Keratinocyte (primary cell): ENCODE data around the gene LACTB. TPM values are rescaled to one million over a fixed set of nuclear protein-coding genes. Genes with fewer than 3 reads are reported as not detected.
"Not testable (repeated sequence)": the region's sequence is repeated elsewhere in the genome, so short reads cannot be mapped to it uniquely, and the experiment has no call there.

Experiments
- DNase-seq: peaks from one replicate; pipeline ENCODE4 v3.0.0-alpha.2; 2011; ENCODE audit warnings: low read depth, missing footprints, low spot score
- FAIRE-seq: peaks from 2 replicates; lab custom pipeline; 2011; peaks lifted over from hg19 to GRCh38; lab: Jason Lieb, UNC
- H2AFZ ChIP-seq: 2 replicates; pipeline ENCODE4 v1.6.0; 2012; ENCODE audit warnings: low read length, control low read depth, inconsistent platforms; ENCODE audit not compliant: control insufficient read depth
- H3K27ac ChIP-seq: 2 replicates; pipeline ENCODE4 v1.5.1; 2011; ENCODE audit warnings: low read length; ENCODE audit not compliant: control insufficient read depth, insufficient read depth
- H3K27me3 ChIP-seq: 3 replicates; pipeline ENCODE4 v1.6.0; 2011; ENCODE audit warnings: low read length; ENCODE audit not compliant: control insufficient read depth, insufficient read depth; ENCODE audit errors: extremely low read depth
- H3K36me3 ChIP-seq, 2 experiments: 2 replicates in 1 of 2; 3 replicates in 1 of 2; pipeline ENCODE4 v1.5.1; 2011; ENCODE audit warnings: low read length in 2 of 2, mild to moderate bottlenecking in 1 of 2; ENCODE audit not compliant: control insufficient read depth in 2 of 2, insufficient read depth in 2 of 2; ENCODE audit errors: extremely low read depth in 1 of 2
- H3K4me1 ChIP-seq: 3 replicates; pipeline ENCODE4 v1.5.1; 2011; ENCODE audit warnings: low read length; ENCODE audit not compliant: control insufficient read depth, insufficient read depth; ENCODE audit errors: extremely low read depth
- H3K4me2 ChIP-seq: 3 replicates; pipeline ENCODE4 v1.6.0; 2011; ENCODE audit warnings: low read depth, low read length; ENCODE audit not compliant: control insufficient read depth, insufficient read depth; ENCODE audit errors: extremely low read depth
- H3K4me3 ChIP-seq, 3 experiments: fragments of 200-600 bp in 1 of 3; sonication (generic) in 1 of 3; 2 replicates in 2 of 3; 3 replicates in 1 of 3; pipeline ENCODE4 v1.5.1; 2011 to 2016; ENCODE audit warnings: low read length in 3 of 3, mild to moderate bottlenecking in 3 of 3, control low read depth in 2 of 3, inconsistent platforms in 1 of 3, low read depth in 1 of 3, mixed read lengths in 1 of 3, mixed run types in 1 of 3, moderate library complexity in 1 of 3; ENCODE audit not compliant: control insufficient read depth in 2 of 3, insufficient read depth in 2 of 3; ENCODE audit errors: extremely low read depth in 1 of 3
- H3K79me2 ChIP-seq: 2 replicates; pipeline ENCODE4 v1.6.0; 2012; ENCODE audit warnings: low read length; ENCODE audit not compliant: control insufficient read depth, insufficient read depth
- H3K9ac ChIP-seq: 3 replicates; pipeline ENCODE4 v1.6.0; 2011; ENCODE audit warnings: low read length; ENCODE audit not compliant: control insufficient read depth, insufficient read depth; ENCODE audit errors: extremely low read depth
- H3K9me1 ChIP-seq: 3 replicates; pipeline ENCODE4 v1.6.0; 2011; ENCODE audit warnings: low read length; ENCODE audit not compliant: control insufficient read depth, insufficient read depth; ENCODE audit errors: extremely low read depth
- H3K9me3 ChIP-seq: 2 replicates; pipeline ENCODE4 v1.5.1; 2012; ENCODE audit warnings: low read depth, low read length; ENCODE audit not compliant: control insufficient read depth
- H4K20me1 ChIP-seq: 3 replicates; pipeline ENCODE4 v1.6.0; 2011; ENCODE audit warnings: low read length; ENCODE audit not compliant: control insufficient read depth, insufficient read depth; ENCODE audit errors: extremely low read depth
- EZH2 ChIP-seq: IDR thresholded peaks from one replicate; pipeline ENCODE4 v1.6.1; 2012; ENCODE audit warnings: inconsistent platforms, mild to moderate bottlenecking, low read length, moderate library complexity
- dilution Hi-C: fragments of 300-500 bp; cut with MboI; formaldehyde crosslinking; loops from one replicate; pipeline ENCODE4 v1.7.0; 2020; ENCODE audit warnings: low sequenced_read_pairs; ENCODE audit not compliant: extremely low pct_ligation_motif_present
- polyA plus RNA-seq, 5 experiments: library from polyadenylated mRNA; depleted of rRNA in 3 of 5; stranded (reverse) in 3 of 5; stranded (forward) in 1 of 5; unstranded in 1 of 5; fragments of >200 nt; gene quantifications; 1 replicate in 1 of 5; 2 replicates in 3 of 5; 3 replicates in 1 of 5; pipeline versions ENCODE4 v1.2.1 to v1.2.3, GENCODE V29; 2011 to 2012; ENCODE audit warnings: missing spikeins in 2 of 5, low read depth in 1 of 5, low replicate concordance in 1 of 5
- TF ChIP-seq, protein P1 (sequence below), 3 experiments: IDR thresholded peaks in 1 of 3; conservative IDR thresholded peaks in 1 of 3; optimal IDR thresholded peaks in 1 of 3; 2 replicates in 2 of 3; 3 replicates in 1 of 3; pipeline versions ENCODE3 to v1.5.1; 2011; ENCODE audit warnings: low read length in 3 of 3, mild to moderate bottlenecking in 3 of 3, moderate library complexity in 2 of 3, control low read depth in 1 of 3, inconsistent platforms in 1 of 3; ENCODE audit not compliant: insufficient read depth in 2 of 3; ENCODE audit errors: extremely low read depth in 1 of 3

The LACTB gene
- polyA plus RNA-seq, 1 donor (not counting 4 experiments of a cell fraction or from before 2014, with no cell fraction given), result 27.4 TPM

DNA sequence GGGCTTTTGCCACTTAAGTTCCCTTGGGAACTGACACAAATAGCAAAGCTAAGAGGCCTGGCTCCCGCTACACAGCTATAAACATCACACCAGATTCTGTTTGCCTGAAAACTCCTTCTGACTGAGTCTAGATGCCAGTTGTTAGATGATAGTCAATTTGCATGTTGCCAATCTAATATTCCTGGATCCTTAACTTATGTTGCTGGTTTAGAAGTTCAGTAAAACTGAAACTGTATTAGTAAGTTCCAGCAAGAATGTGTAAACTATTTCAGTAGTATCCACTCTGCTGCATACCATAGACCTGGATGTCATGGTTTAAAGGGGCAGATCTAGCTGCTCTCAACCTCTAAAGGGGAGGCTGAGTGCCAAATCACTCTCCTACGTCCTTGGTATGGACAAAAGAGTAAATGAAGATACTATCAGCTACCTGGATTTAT, 27.1 kb upstream of the LACTB start:
- Histone ChIP-seq H2AFZ (peak overlapping the region; percentile 27), H3K27me3 (no peaks in the 10 kb centered on the region), H3K9ac (no peak overlapping the region), H3K4me2 (no peak overlapping the region), H3K27ac (no peak overlapping the region), H3K9me1 (no peaks in the 10 kb centered on the region), H3K4me1 (peaks cover 3% of the 10 kb centered on the region), H3K36me3 (no peaks in the 10 kb centered on the region), H3K9me3 (no peaks in the 10 kb centered on the region), H3K4me3 (no peak overlapping the region), H3K79me2 (no peaks in the 10 kb centered on the region), H4K20me1 (no peaks in the 10 kb centered on the region)
- dilution Hi-C loops, result no loop called here
- no peak for TF ChIP-seq EZH2
- TF ChIP-seq, protein P1, sequence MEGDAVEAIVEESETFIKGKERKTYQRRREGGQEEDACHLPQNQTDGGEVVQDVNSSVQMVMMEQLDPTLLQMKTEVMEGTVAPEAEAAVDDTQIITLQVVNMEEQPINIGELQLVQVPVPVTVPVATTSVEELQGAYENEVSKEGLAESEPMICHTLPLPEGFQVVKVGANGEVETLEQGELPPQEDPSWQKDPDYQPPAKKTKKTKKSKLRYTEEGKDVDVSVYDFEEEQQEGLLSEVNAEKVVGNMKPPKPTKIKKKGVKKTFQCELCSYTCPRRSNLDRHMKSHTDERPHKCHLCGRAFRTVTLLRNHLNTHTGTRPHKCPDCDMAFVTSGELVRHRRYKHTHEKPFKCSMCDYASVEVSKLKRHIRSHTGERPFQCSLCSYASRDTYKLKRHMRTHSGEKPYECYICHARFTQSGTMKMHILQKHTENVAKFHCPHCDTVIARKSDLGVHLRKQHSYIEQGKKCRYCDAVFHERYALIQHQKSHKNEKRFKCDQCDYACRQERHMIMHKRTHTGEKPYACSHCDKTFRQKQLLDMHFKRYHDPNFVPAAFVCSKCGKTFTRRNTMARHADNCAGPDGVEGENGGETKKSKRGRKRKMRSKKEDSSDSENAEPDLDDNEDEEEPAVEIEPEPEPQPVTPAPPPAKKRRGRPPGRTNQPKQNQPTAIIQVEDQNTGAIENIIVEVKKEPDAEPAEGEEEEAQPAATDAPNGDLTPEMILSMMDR (optimal IDR thresholded peaks at IDR 0.05 in 1 of 3, IDR thresholded peaks at IDR 0.05 in 1 of 3, conservative IDR thresholded peaks at IDR 0.05 in 1 of 3; ENCODE audit: extremely low read depth in 1 of 3, insufficient read depth in 2 of 3, low read length in 3 of 3), result no peak
- DNase-seq (no peak), FAIRE-seq (no peak)

DNA sequence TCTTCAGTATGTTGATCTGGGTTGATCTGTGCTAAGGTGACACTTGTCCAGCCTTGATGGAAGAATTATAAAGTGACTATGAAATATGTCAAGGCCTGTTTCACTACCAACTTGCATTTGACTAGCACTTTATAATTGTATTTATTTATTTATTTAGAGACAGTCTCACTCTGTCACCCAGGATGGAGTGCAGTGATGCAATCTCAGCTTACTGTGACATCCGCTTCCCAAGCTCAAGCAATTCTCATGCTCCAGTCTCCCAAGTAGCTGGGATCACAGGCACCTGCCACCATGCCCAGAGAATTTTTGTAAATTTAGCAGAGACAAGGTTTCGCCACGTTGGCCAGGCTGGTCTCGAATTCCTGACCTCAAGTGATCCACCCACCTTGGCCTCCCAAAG, 25.5 kb upstream of the LACTB start:
- no peak overlapping the region for H3K4me3 ChIP-seq
- H3K27ac ChIP-seq, result no peak overlapping the region
- dilution Hi-C loops, result no loop called here
- no peak overlapping the region for H2AFZ ChIP-seq
- H3K4me2 ChIP-seq, result no peak overlapping the region
- no peaks in the 10 kb centered on the region for H3K79me2 ChIP-seq
- no peak overlapping the region for H3K9ac ChIP-seq
- H4K20me1 ChIP-seq, result no peaks in the 10 kb centered on the region
- FAIRE-seq, result no peak
- peaks cover 3% of the 10 kb centered on the region for H3K4me1 ChIP-seq
- no peaks in the 10 kb centered on the region for H3K9me1 ChIP-seq
- H3K36me3 ChIP-seq, result no peaks in the 10 kb centered on the region
- no peak for TF ChIP-seq EZH2
- TF ChIP-seq, protein P1 (optimal IDR thresholded peaks at IDR 0.05 in 1 of 3, IDR thresholded peaks at IDR 0.05 in 1 of 3, conservative IDR thresholded peaks at IDR 0.05 in 1 of 3; ENCODE audit: extremely low read depth in 1 of 3, insufficient read depth in 2 of 3, low read length in 3 of 3), result no peak
- H3K9me3 ChIP-seq, result no peaks in the 10 kb centered on the region
- no peaks in the 10 kb centered on the region for H3K27me3 ChIP-seq
- DNase-seq, result no peak

DNA sequence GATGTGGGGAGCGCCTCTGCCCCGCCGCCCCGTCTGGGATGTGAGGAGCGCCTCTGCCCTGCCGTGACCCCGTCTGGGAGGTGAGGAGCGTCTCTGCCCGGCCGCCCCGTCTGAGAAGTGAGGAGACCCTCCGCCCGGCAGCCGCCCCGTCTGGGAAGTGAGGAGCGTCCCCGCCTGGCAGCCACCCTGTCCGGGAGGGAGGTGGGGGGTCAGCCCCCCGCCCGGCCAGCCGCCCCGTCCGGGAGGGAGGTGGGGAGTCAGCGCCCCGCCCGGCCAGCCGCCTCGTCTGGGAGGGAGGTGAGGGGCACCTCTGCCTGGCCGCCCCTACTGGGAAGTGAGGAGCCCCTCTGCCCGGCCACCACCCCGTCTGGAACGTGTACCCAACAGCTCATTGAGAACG, 22.8 kb upstream of the LACTB start:
- H4K20me1 ChIP-seq, H2AFZ ChIP-seq, H3K9ac ChIP-seq, H3K4me1 ChIP-seq, dilution Hi-C loops, H3K4me2 ChIP-seq, H3K27me3 ChIP-seq, H3K27ac ChIP-seq, FAIRE-seq, H3K9me1 ChIP-seq, H3K9me3 ChIP-seq, DNase-seq, H3K4me3 ChIP-seq, H3K79me2 ChIP-seq, H3K36me3 ChIP-seq: not testable (repeated sequence)

DNA sequence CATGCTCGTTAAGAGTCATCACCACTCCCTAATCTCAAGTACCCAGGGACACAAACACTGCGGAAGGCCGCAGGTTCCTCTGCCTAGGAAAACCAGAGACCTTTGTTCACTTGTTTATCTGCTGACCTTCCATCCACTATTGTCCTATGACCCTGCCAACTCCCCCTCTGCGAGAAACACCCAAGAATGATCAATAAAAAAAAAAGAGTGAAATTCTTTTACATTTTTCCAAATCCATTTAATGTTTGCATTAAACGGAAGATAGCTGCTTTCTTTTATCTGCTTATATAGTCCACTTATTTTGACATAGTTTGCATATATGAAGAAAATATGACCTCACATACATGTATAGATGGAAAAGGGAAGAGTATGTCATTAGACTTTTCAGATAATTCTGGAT, 22.1 kb upstream of the LACTB start:
- FAIRE-seq, H3K36me3 ChIP-seq, H2AFZ ChIP-seq, H3K9me1 ChIP-seq, DNase-seq, H3K79me2 ChIP-seq, H3K9me3 ChIP-seq, dilution Hi-C loops, H3K4me2 ChIP-seq, H3K27ac ChIP-seq, H3K4me1 ChIP-seq, H3K9ac ChIP-seq, H3K27me3 ChIP-seq, H3K4me3 ChIP-seq, H4K20me1 ChIP-seq: not testable (repeated sequence)
